ENCODE measurements around the gene GGTLC2.
"Not testable (repeated sequence)": the region's sequence is repeated elsewhere in the genome, so short reads cannot be mapped to it uniquely, and the experiment has no call there.

Gene GGTLC2

DNA sequence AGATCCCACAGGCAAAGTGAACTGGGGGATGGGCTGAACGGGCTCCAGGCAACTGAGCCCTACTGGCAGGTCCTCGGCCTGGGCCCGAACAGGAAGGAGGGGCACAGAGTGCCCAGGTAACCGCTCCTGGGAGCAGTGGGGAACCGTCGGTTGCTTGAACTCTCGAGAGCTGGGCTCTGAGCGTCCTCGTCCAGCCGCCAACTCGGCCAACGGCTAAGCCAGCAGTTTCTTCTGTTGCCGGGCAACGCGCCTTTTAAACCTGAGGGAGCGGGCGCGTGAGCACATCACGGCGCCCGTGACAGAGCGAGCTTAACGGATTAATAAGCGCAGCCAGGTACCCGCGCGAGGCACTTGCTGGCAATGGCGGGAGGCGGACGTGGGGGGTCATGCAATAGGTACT is at the start of gene GGTLC2:
Gene GGTLC2 (plus strand): TSS at position 301 of the 400 bp plus-strand sequence. CDS start 1,732 bp downstream, outside the sequence.
- DNase-seq (ENCODE audit: low read depth in 2 of 2), result not testable (repeated sequence)

DNA sequence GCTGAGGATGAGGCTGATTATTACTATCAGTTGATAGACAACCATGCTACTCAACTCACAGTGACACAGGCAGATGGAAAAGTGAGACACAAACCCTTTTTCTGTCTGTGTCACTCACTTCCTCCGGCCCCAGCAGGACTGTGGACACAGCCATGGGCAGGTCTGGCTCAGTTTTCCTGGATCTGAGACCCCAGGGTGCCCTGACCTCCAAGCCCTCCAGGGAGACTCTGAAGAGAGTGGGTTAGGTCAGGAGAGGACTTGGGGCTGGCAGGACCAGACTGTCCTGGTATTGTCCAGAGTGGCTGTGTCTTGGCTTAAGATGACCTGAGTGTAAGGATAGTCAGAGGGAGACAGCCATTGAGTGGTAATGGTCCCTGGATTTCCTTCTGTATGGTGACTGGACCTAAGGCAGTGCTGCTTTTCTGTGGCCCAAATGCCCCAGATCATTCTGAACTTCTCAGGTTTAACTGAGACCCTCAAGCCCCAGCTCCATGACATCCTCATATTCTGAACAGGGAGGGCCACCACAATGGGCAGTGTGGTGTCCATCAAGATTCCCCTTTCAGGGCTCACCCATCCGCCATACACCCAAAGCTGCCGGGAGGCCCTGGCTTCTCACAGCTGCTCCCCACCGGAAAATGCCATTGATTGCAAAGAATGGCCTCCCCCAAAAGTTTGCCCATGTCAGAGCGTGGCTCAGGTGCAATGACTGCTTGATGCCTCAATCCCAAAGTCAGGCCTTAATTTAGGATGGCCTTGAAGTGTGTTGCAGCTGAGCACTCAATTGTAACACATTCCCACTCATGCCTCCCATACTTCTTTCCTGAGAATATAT is 49.2 kb upstream of the GGTLC2 start:
- no peak for DNase-seq (ENCODE audit: low read depth in 2 of 2)

DNA sequence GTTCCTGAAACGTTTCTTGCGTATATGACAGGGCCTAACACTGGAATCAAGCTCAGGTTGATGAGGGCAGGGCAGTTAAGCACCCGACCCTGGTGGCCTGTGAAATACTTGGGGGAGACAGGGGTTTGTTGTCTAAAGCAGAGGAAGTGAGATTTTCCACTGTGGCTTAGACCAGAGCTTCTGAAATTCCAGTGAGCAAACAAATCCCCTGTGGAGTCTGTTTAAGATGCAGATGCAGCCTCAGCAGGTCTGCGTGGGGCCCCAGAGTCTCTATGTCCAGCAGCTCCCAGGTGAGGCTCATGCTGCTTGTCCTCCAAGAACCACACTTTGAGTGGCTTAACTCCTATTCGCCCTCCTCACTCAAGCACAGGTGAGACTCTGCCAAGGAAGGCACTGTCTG is 46.3 kb upstream of the GGTLC2 start:
- DNase-seq (ENCODE audit: low read depth in 2 of 2), result no peak

DNA sequence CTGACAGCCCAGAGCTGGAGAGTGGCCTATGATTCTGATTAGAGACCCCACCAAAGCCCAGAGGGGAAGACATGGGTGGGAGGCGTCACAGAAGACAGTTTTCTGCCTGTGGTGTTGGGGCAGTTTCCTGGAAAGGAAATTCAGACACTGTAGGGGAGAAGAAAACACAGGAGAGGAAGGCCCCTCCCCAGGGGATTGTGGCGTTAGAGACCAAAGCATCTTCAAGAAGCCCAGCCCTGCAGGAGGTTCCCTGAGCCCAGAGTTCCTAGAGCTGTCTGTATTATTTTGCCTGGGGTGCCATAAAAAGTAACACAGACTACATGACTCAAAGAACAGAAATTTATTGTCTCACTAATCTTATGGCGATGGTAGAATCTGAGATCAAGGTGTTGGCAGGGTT is 45.2 kb upstream of the GGTLC2 start:
- DNase-seq (ENCODE audit: low read depth in 2 of 2), result no peak

DNA sequence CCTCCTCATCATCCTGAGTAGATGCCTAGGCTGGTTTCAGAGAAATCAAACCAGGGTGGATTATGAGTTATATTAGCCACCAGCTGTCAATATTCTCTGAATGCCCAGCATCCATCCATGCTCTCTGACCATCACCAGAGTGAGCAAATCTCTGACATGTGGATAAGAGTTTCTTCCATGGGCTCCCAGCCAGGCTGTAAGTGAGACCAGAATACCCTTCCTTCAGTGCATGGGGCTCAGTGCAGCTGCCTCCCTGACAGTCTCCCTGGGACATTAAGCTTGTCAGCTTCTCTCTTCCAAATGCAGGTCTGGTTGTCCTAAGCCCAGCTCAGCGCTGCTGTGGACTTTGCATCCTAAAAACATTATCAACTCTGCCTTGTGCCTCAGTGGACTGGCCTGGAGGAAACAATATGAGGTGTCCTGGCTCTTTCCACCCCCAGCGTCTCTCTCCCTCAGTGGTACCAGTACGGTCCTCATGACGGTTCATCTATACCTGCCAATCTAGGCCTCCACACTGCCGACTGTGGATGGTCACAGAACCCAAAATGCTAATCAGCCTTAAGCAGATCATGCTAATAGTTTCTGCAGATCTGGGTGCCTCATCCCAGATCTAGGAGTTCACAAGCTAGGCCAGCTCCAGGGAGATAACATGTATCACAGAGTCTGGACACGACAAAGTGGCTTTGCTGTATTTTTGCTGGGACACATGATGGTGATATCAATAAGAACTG is 43.7 kb upstream of the GGTLC2 start:
- no peak for DNase-seq (ENCODE audit: low read depth in 2 of 2)

DNA sequence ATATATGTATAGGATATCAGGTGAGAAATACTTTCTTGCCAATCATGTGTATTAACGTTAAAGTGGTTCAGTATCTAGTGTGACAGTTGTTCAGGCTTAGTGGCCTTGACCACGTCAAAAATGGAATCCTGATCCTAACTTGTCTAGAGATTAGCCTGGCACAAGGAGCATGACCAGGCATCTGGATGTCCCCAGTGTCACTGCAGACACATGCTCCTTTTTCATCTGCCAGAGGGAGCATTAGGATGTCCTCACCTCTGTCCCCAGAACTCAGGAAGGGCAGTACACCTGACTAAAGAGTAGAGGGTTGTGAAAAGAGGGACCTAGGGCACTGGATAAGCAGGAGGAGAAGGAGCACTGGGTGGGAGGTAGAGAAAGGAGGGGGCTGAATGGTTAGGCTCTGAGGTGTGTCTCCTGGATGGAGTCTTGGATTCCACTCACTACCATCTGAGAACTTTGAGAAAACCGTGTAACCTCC is 40.9 kb upstream of the GGTLC2 start:
- DNase-seq (ENCODE audit: low read depth in 2 of 2), result no peak

DNA sequence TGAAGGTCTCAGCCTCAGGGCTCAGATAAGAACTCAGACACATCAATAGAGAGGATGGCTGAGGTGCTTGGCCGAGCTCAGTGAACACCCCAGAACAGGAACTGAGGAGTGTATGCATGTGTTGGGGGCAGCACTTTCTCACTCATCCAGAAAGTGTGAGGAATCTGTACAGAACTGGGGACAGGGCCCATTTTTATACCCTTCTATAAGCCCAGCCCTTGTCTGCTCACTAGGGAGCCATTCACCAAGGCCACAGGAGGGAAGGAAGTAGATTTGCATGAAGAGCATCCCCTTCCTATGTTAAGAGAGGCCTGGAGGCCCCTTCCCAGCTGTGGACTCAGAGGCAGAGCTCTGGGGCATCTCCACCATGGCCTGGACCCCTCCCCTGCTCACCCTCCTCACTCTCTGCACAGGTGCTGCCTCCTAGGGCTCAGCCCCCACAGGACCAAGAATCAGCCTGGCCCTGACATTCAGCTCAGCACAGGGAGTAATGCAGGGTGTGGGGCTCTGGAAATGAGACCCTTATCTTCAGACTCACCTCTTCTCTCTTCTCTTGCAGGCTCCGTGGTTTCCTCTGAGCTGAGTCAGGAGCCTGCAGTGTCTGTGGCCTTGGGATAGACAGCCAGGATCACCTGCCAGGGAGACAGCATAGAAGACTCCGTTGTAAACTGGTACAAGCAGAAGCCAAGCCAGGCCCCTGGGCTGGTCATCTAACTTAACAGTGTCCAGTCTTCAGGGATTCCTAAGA is 39.9 kb upstream of the GGTLC2 start:
- DNase-seq (ENCODE audit: low read depth in 2 of 2), result no peak

DNA sequence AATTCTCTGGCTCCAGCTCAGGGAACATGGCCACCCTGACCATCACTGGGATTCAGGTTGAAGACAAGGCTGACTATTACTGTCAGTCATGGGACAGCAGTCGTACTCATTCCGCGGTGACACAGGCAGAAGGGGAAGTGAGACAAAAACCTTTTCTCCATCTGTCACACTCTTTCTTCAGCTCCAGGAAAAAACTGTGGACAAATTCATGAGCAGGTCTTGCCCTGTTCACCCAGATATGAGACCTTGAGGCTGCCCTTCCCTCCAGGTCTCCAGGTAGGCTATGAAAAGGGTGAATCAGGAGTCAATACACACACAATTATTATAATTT is 39.4 kb upstream of the GGTLC2 start:
- DNase-seq (ENCODE audit: low read depth in 2 of 2), result no peak

DNA sequence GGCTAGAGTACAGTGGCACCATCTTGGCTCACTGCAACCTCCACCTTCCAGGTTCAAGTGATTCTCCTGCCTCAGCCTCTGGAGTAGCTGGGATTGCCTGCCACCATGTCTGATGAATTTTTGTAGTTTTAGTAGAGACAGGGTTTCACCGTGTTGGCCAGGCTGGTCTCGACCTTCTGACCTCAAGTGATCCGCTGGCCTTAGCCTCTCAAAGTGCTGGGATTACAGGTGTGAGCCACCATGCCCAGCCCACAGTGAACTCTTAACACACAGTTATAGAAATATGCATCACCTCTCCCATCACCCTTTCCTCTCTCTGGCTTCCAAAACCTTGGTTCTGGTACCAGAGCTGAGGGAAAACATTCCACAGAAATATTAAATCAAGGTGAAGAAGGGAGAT is 36.4 kb upstream of the GGTLC2 start:
- not testable (repeated sequence) for DNase-seq (ENCODE audit: low read depth in 2 of 2)

DNA sequence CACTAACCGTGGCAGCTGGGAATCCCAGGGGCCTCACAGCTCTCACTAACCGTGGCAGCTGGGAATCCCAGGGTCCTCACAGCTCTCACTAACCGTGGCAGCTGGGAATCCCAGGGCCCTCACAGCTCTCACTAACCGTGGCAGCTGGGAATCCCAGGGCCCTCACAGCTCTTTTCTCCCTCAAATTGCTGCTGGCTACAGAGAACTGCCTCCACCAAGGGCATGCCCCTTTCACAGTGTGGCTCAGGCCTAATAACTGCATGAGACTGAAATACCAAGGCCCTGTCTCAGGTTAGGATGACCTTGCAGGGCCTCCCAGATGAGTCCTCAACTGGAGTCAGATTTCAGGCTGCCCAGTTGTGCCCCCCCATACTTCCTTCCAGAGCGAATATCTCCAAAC is 35.1 kb upstream of the GGTLC2 start:
- no peak for DNase-seq (ENCODE audit: low read depth in 2 of 2)

DNA sequence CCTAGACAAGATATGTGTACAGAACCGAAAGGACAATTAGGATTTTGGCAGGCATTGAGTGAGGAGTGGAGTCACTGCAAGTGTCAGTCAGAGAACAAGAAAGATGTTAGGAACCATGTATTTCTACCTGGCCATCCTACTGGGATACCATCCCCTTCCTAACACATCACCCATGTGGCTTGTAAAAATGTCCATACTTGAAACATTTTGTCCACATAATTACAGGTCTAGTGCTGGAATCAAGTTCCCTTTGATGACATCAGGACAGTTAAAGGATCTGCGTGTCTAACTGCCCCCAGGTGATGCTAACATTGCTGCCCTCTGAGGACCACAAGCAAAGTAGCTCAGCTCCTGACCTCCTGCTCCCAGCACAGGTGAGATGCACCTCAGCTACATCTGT is 31.9 kb upstream of the GGTLC2 start:
- no peak for DNase-seq (ENCODE audit: low read depth in 2 of 2)

DNA sequence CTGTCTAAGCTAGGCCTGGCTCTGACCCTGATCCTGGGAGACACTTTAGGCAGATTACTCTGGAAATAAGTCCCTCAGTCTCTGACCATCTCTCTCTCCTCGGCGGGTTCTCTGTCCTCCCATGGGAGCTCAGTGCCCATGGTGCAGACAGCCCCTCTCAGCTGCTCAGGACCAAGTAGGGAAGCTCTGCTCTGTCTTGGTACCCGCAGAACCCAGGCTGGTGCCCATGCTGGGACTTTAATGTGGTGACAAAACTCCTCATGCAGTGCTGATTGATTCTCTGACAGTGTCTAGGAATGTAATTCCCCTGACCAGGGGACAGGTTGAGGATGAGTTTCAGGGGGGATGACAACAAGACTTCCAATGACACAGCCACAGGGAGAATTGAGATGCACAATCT is 30.3 kb upstream of the GGTLC2 start:
- DNase-seq (ENCODE audit: low read depth in 2 of 2), result no peak

DNA sequence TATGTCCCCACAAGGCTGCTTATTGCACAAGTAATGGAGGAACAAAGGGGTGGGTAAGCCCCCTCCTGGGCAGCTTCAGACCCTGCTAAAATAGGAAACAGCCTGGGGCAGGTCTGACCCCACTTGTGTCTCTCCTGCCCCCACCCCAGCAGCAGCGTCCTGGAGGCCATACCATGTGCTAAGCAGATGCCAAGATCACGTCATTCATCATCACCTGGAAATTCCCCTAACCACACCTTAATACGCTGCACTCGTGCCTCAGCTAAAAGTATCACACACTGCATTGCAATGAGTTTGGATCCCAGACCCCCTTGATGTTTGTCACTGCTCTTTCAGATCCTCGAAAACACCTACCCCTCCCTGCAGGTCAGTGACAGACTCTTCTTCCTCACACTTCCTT is 27.8 kb upstream of the GGTLC2 start:
- DNase-seq (ENCODE audit: low read depth in 2 of 2), result no peak

DNA sequence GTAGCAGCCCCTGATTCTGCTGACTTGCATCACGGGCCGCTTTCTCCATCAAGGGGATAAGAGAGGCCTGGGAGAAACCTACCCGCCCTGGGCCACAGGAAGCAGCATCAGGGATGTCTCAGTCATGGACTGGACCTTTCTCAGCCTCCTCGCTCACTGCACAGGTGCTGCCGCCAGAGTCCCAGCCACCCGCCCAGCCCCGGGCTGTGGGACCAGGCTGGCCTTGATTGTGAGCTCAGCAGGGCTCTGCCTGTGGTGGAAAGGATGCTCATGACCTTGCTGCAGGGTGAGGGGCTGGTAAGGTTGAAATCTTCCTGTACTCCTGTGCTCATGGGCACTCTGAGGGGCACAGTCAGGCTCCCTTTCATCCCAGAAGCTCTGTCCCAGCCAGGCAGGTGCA is 26.0 kb upstream of the GGTLC2 start:
- no peak for DNase-seq (ENCODE audit: low read depth in 2 of 2)

DNA sequence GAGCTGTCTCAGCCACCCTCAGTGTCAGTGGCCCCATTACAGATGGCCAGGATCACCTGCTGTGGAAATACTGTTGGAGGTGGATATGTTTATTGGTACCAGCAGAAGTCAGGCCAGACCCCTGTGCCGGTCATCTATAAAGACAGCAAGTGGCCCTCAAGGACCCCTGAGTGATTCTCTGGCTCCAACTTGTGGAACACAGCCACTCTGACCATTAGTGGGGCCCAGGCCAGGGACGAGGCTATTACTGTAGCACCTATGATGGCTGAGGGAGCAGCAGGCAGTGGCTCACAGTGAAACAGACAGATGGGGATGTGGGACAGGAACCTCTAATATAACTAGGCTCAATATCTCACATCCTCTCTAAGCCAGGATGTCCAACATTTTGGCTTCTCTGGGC is 25.5 kb upstream of the GGTLC2 start:
- DNase-seq (ENCODE audit: low read depth in 2 of 2), result no peak

DNA sequence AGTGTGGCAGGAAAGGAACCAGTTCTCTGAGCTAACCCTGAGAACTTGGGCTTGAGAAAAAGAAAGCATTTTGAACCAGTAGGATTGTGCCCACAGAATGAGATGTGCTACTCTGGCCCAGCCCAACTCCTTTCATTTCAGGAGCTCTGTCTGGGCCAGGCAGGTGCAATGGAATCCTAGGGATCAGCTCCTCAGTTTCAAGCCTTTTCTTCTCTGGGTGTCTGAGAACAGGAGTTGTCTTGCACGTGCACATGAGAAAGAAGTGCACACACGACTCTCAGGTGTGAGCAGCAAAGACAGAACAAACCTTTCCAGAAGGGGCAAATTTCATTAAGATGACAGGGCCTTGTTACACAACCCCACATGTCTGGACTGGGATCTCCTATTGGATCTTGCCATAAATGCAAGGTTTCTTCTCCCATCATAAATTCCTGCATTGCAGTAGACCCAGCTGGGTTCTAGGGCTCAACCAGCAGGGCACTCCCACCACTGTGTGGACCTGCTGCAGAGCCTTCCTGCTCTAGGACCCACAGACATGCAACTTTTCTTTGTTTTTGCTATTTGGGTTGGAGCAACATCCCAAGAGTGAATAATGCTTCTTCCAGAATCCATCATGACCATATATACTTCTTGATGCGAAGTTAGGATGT is 24.5 kb upstream of the GGTLC2 start:
- DNase-seq (ENCODE audit: low read depth in 2 of 2), result no peak

DNA sequence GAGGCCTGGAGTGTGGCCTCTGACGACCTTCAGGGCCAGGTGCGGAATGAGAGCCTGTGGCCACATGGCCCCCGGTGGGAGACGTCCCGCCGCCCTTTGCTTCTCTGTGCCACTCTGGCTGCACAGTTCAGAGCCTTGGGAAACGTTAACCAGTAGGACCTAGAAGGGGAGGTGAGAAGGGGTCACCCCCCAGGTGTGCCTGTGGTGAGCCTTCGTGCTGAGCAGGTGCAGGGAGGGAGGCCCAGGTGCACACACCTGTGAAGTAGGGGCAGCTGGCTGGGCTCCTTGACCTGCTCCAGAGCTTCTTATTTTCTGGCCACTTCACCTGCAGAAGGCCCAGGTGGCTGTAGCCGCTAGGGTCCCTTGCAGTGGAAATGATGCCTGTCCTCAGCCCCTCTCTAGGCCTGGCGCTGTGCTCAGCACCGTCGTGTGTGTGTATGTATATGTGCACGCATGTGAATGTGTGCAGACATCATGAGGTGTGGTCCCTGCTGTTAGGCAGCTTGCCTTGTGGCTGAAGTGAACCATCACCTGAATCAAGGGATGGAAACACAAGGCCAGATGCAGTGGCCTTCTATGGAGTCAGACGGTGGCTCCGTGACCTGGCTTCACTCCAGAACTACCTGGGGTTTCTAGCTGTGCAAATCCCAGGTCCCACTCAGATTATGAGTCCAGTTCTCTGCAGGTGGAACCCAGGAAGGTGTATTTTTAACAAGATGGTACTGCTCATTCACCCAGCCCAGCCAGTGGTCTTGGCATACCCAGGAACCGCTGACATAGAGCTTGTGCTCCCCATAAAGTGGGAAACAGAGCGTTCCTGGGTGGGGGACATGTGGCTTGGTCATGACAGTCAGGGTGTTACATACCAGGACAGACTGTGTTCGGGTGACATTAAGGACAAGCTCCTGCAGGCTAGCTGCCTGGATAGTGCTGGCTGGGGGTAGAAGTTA is 15.6 kb upstream of the GGTLC2 start:
- DNase-seq (ENCODE audit: low read depth in 2 of 2), result not testable (repeated sequence)

DNA sequence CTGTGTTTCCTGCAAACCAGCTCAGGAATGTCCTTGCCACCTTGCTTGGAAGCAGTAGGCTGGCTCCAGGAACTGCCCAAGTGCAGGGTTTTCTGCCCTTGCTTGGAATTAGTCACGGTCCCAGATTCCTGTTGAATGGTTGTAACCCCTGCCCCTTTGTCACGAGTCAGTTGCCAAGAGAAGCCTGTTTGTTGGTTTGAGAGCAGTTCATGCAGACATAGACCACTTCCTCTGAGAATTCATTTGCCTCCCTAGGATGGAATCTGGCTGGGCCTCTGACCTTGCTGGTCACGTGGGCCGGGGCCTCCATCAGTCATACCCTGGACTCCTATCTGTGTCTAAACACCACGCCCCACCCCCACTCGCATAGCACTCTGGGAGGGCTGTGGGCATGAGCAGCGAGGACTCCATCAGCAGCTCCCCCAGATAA is 13.2 kb upstream of the GGTLC2 start:
- DNase-seq (ENCODE audit: low read depth in 2 of 2), result not testable (repeated sequence)

DNA sequence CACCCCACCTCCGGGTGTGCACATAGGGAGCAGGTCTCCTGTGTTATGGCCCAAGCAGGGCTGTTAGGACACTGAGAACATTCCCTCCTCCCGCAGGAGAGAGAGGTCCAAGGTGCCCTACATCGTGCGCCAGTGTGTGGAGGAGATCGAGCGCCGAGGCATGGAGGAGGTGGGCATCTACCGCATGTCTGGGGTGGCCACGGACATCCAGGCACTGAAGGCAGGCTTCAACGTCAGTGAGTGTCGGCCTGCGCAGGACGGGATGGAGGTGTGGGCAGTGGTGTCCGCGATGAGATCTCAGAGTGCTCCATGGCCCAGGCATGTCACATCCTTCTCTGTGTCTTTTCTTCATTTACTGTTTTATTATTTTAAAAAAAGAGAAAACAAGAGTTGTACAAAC is 12.2 kb upstream of the GGTLC2 start:
- not testable (repeated sequence) for DNase-seq (ENCODE audit: low read depth in 2 of 2)

DNA sequence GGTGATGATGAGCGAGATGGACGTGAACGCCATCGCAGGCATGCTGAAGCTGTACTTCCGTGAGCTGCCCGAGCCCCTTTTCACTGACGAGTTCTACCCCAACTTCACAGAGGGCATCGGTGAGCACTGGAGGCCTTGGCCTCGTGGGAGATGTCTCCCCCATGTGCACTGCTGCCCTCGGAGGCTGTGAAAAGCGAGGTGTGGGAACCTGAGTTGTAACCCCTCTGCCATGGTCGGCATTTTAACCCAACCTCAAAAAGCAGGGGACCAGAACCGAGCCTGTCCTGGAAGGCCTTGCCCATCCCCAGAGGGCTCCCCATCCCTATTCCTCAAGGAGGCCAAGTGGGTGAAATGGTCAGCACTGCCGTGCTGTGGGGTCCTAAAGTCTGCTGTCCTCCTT is 10.9 kb upstream of the GGTLC2 start:
- DNase-seq (ENCODE audit: low read depth in 2 of 2), result not testable (repeated sequence)

DNA sequence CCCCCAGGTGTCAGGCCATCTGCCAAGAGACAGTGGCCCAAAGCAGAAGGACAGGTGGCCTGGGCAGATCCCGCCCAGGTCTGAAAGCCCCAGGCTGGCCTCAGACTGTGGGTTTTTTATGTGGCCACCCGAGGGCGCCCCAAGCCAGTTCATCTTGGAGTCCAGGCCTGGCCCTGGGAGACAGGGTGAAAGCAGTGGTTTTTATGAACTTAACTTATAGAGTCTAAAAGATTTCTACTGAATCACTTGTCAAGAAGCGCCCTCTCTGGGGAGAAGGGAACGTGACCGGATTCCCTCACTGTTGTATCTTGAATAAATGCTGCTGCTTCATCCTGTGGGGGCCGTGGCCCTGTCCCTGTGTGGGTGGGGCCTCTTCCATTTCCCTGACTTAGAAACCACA is 8.2 kb upstream of the GGTLC2 start:
- not testable (repeated sequence) for DNase-seq (ENCODE audit: low read depth in 2 of 2)
